ENCODE measurements around the gene PLAAT5. TPM values are rescaled to one million over a fixed set of nuclear protein-coding genes. Genes with fewer than 3 reads are reported as not detected.

The PLAAT5 gene
- total and polyA plus RNA-seq, 12 donors: 0.64 to 7.2 (median 1.6) TPM

DNA sequence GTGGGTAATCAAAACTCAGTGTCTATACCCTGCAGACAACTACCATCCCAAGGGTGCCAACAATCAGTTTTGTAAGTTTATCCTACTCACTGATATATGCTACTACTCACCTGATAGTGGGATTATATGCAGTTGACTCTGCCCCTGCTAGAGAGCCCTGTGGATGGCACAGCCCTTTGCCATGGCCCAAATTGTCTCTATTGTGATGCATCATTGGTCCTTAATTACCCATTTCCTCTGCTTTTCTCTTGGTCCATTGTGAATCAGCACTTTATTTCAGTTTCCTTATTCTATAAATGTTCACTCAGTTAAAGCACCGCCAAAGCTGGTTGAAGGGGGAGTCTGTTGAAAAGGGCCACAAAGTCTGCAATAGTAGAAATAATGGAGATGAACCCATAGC, 42.3 kb downstream of the PLAAT5 start:
- WGBS, 2 donors: 22 to 46% methylated on average over 1 of the region's 1 CpG
- no peak for TF ChIP-seq CTCF (IDR thresholded peaks at IDR 0.05)
- intact Hi-C loops (cut with DNase I): no loop called here

DNA sequence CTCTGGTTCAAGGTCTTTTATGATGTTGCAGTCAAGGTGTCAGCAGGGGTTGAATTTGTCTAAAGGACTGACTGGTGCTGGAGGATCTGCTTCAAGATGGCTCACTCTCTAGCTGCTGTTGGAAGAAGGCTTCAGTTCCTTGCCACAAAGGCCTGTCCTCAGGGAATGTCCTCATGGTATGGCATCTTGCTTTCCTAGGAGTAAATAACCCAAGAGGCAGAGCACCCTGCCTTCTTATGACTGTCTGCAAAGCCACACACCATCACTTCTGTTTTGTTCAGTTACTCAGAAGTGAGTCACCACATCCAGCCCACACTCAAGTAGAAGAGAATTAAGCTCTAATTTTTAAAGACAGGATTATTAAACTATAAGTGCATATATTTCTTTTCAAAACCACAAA, 45.2 kb downstream of the PLAAT5 start:
- intact Hi-C loops (cut with DNase I): no loop called here
- TF ChIP-seq CTCF (IDR thresholded peaks at IDR 0.05): no peak
- Histone ChIP-seq H3K4me3 (no peak overlapping the region), H3K4me1 (no peaks in the 10 kb centered on the region), H3K36me3 (no peaks in the 10 kb centered on the region), H3K27me3 (peaks cover 0 to 17% (median 3%) of the 10 kb centered on the region in 7 donors), H3K9me3 (peaks cover 0 to 14% (median 0%) of the 10 kb centered on the region in 11 donors), H3K27ac (no peak overlapping the region)
- ATAC-seq (no peak), DNase-seq (no peak)

More for the DNA sequence above, 42.3 kb downstream of the PLAAT5 start:
- no peak overlapping the region for H3K27ac ChIP-seq
- no peak for ATAC-seq
- H3K36me3 ChIP-seq: no peaks in the 10 kb centered on the region
- no peaks in the 10 kb centered on the region for H3K4me1 ChIP-seq
- DNase-seq: no peak
- H3K9me3 ChIP-seq: peaks cover 0 to 5% (median 0%) of the 10 kb centered on the region in 11 donors
- H3K27me3 ChIP-seq: peaks cover 0 to 17% (median 3%) of the 10 kb centered on the region in 7 donors
- H3K4me3 ChIP-seq: no peak overlapping the region

GRCh38 chr11:63445118-63445517, 45.8 kb downstream of the PLAAT5 start:
- H3K4me1 ChIP-seq: no peaks in the 10 kb centered on the region
- peaks cover 0 to 17% (median 3%) of the 10 kb centered on the region in 7 donors for H3K27me3 ChIP-seq
- H3K9me3 ChIP-seq: peaks cover 0 to 14% (median 0%) of the 10 kb centered on the region in 11 donors
- DNase-seq (no peak), ATAC-seq (no peak)
- no peak overlapping the region for H3K4me3 ChIP-seq
- H3K27ac ChIP-seq: no peak overlapping the region
- intact Hi-C loops (cut with DNase I): no loop called here
- 76% methylated on average over 2 of the region's 2 CpGs for WGBS, 2 donors
- H3K36me3 ChIP-seq: no peaks in the 10 kb centered on the region
- no peak for TF ChIP-seq CTCF (IDR thresholded peaks at IDR 0.05)

- no peak for TF ChIP-seq CTCF (IDR thresholded peaks at IDR 0.05)
- Histone ChIP-seq H3K27ac (no peak overlapping the region), H3K27me3 (peaks cover 0 to 17% (median 3%) of the 10 kb centered on the region in 7 donors), H3K4me1 (no peaks in the 10 kb centered on the region), H3K36me3 (no peaks in the 10 kb centered on the region), H3K4me3 (no peak overlapping the region), H3K9me3 (peaks cover 0 to 14% (median 0%) of the 10 kb centered on the region in 11 donors)
- intact Hi-C loops (cut with DNase I): no loop called here
- ATAC-seq (no peak), DNase-seq (no peak)
- 75 to 78% methylated on average over 2 of the region's 2 CpGs for WGBS, 2 donors
Observed at GRCh38 chr11:63444160-63444559, 46.8 kb downstream of the PLAAT5 start.

All from heart right ventricle (tissue), 16 donors.